Endothelial cell of umbilical vein (primary cell): ENCODE results near the gene LMO4.

Experiments
- POLR2AphosphoS5 ChIP-seq: IDR thresholded peaks from 2 replicates; pipeline ENCODE4 v1.6.1; 2012; ENCODE audit warnings: low read depth, mild to moderate bottlenecking, control low read depth, low read length, moderate library complexity; ENCODE audit not compliant: insufficient read depth
- TF ChIP-seq, protein P1 (sequence below), 2 donors: IDR thresholded peaks; 1 replicate in 1 of 2; 2 replicates in 1 of 2; pipeline ENCODE4 v1.5.1; 2011; ENCODE audit warnings: low read length in 2 of 2, mild to moderate bottlenecking in 2 of 2, moderate library complexity in 2 of 2, control low read depth in 1 of 2, inconsistent platforms in 1 of 2, low read depth in 1 of 2; ENCODE audit not compliant: insufficient read depth in 1 of 2; ENCODE audit errors: extremely low read depth in 1 of 2

DNA sequence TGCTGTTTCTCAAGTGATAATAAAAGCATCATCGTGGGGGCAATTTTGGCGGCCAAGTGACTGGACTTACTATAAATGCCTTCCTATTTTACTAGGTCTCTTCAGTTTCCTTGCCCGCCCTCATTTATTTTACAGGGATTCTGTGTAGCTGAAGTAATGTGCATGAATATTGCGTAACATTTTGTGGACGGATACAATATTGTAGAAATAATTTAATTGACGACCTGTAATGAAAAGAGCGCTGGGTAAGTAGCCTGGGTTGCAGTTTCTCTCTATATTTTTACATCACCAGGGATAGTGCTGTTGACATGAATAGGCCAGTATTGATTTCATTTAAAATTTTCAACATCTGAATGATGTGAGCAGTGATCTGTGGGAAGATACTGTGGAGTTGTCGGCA lies 28.1 kb upstream of the LMO4 start:
- TF ChIP-seq, protein P1, sequence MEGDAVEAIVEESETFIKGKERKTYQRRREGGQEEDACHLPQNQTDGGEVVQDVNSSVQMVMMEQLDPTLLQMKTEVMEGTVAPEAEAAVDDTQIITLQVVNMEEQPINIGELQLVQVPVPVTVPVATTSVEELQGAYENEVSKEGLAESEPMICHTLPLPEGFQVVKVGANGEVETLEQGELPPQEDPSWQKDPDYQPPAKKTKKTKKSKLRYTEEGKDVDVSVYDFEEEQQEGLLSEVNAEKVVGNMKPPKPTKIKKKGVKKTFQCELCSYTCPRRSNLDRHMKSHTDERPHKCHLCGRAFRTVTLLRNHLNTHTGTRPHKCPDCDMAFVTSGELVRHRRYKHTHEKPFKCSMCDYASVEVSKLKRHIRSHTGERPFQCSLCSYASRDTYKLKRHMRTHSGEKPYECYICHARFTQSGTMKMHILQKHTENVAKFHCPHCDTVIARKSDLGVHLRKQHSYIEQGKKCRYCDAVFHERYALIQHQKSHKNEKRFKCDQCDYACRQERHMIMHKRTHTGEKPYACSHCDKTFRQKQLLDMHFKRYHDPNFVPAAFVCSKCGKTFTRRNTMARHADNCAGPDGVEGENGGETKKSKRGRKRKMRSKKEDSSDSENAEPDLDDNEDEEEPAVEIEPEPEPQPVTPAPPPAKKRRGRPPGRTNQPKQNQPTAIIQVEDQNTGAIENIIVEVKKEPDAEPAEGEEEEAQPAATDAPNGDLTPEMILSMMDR (IDR thresholded peaks at IDR 0.05; ENCODE audit: extremely low read depth in 1 of 2, insufficient read depth in 1 of 2, low read depth in 1 of 2, low read length in 2 of 2) = no peak
- no peak for TF ChIP-seq POLR2AphosphoS5
